ENCODE measurements around the gene SRD5A1. TPM values are rescaled to one million over a fixed set of nuclear protein-coding genes. Genes with fewer than 3 reads are reported as not detected.

Gene SRD5A1
- total and polyA plus RNA-seq, 11 donors = 0.80 to 6.7 (median 3.8) TPM

DNA sequence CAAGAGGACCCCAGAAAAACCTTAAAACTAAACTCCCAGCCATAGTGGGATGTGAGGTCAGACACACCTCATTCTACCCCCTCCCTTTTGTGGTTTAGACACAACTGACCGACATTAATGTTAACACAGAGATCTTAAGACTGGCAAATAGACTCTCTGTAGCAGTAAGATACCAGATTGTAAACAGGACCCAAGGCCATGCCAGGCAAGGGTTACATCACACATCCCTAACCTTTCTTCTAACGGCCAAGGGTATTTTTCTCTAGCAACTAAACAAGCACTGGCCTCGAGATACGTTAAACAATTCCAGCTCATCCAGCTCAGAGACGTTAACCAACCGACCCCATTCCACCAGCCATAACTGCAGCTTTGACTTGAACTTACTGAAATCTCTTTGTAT lies 39.2 kb upstream of the SRD5A1 start:
- Histone ChIP-seq H3K27ac (no peak overlapping the region), H3K9me3 (no peaks in the 10 kb centered on the region), H3K4me1 (peaks cover 0 to 10% (median 4%) of the 10 kb centered on the region in 12 donors), H3K36me3 (peaks cover 0 to 32% (median 16%) of the 10 kb centered on the region in 9 donors), H3K27me3 (no peaks in the 10 kb centered on the region), H3K4me3 (no peak overlapping the region)
- 85 to 89% (median 88%) methylated on average over 6 of the region's 6 CpGs for WGBS, 4 donors
- intact Hi-C loops (cut with DNase I) = no loop called here
- TF ChIP-seq CTCF (IDR thresholded peaks at IDR 0.05) (no peak), POLR2A (IDR thresholded peaks at IDR 0.05) (no peak)
- DNase-seq (no peak), ATAC-seq (no peak)

DNA sequence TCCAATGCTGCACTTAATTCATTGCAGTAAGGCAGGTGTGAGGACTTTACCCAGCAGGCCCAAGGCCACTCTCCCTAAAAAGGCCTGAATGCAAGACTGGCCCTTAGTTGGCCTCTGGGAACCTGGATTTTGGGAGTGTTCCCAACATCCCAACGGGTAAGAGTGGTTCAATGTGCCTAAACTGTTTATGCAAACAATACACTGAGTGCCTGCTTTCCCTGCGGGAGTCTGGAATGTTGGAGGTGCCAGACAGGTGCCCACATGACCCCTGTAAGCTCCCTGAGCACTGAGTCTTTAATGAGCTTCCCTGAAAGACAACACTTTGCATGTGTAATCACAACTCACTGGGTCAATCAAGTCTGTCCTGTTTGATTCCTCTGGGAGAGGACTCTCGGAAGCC lies 37.8 kb upstream of the SRD5A1 start:
- no peak for DNase-seq
- Histone ChIP-seq H3K27me3 (no peaks in the 10 kb centered on the region), H3K4me1 (peaks cover 0 to 10% (median 4%) of the 10 kb centered on the region in 12 donors), H3K27ac (no peak overlapping the region), H3K9me3 (no peaks in the 10 kb centered on the region), H3K36me3 (peaks cover 0 to 46% (median 30%) of the 10 kb centered on the region in 9 donors), H3K4me3 (no peak overlapping the region)
- 73 to 84% (median 78%) methylated on average over 3 of the region's 3 CpGs for WGBS, 4 donors
- intact Hi-C loops (cut with DNase I) = no loop called here
- TF ChIP-seq CTCF (IDR thresholded peaks at IDR 0.05) (no peak), POLR2A (IDR thresholded peaks at IDR 0.05) (no peak)
- no peak for ATAC-seq

DNA sequence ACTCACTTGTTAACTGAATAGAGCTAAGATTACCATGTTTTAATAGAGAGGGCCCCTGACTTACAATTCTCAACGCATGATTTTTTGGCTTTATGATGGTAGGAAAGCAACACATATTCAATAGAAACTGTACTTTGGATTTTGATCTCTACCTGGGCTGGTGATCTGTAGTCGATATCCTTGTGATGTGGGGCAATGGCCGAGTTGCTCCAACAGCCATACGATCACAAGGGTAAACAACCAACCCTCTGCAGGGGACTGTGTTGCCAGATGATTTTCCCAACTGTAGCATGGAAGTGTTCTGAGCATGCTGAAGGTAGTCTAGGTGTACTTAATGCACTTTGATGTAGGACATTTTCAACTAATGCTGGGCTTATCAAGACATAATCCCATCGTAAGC lies 36.9 kb upstream of the SRD5A1 start:
- TF ChIP-seq POLR2A (IDR thresholded peaks at IDR 0.05) = no peak
- TF ChIP-seq CTCF (IDR thresholded peaks at IDR 0.05) = no peak
- ATAC-seq (no peak), DNase-seq (no peak)
- Histone ChIP-seq H3K27ac (no peak overlapping the region), H3K4me1 (peaks cover 0 to 10% (median 4%) of the 10 kb centered on the region in 12 donors), H3K4me3 (no peak overlapping the region), H3K36me3 (peaks cover 0 to 56% (median 40%) of the 10 kb centered on the region in 9 donors), H3K9me3 (no peaks in the 10 kb centered on the region), H3K27me3 (no peaks in the 10 kb centered on the region)
- WGBS, 4 donors = 92 to 97% (median 96%) methylated on average over 5 of the region's 5 CpGs
- intact Hi-C loops (cut with DNase I) = no loop called here

DNA sequence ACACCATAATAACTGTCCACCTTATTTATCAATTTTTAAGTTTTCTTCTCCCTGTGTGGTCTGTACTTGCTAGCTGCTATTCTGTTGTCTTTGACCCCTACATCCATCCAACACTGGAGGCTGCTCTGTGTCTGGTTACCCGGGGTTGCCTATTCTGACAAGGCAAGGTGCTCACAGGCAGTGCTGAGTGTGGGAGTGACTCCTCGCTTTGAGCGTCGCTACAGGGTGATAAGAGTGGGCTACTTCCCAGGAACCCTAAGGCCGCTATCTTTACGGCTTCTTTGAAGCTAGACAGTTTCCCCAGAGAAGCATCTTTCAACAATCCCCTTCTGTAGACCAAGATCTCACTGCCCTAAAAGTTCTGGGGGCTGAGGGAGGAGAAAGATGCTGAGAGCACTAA lies 35.7 kb upstream of the SRD5A1 start:
- Histone ChIP-seq H3K27ac (peak overlapping the region in 10 of 12 donors; percentile 11 to 78 (median 68)), H3K4me1 (peaks cover 0 to 10% (median 4%) of the 10 kb centered on the region in 12 donors), H3K4me3 (no peak overlapping the region), H3K9me3 (no peaks in the 10 kb centered on the region), H3K27me3 (no peaks in the 10 kb centered on the region), H3K36me3 (peaks cover 0 to 67% (median 51%) of the 10 kb centered on the region in 9 donors)
- DNase-seq = no peak
- TF ChIP-seq POLR2A (IDR thresholded peaks at IDR 0.05) = no peak
- no peak for TF ChIP-seq CTCF (IDR thresholded peaks at IDR 0.05)
- 62 to 76% (median 69%) methylated on average over 6 of the region's 6 CpGs for WGBS, 4 donors
- peak in 3 of 4 donors; percentile 20 to 36 (median 27) for ATAC-seq
- intact Hi-C loops (cut with DNase I) = no loop called here
